Trophoblast cell (in vitro differentiated cells and primary cell): ENCODE measurements around the gene OPCML.

Experiments
- DNase-seq, 2 donors: peaks; one replicate each; pipeline ENCODE4 v3.0.0-alpha.2; 2016
- H2AFZ ChIP-seq: 2 replicates; pipeline ENCODE4 v1.6.1; 2013; ENCODE audit warnings: low read length, moderate library complexity, mild to moderate bottlenecking; ENCODE audit not compliant: insufficient read depth, poor library complexity
- H2AK5ac ChIP-seq: 2 replicates; pipeline ENCODE4 v1.6.1; 2013; ENCODE audit warnings: mild to moderate bottlenecking, low read length
- H2BK120ac ChIP-seq: 2 replicates; pipeline ENCODE4 v1.6.1; 2013; ENCODE audit warnings: low read length, mild to moderate bottlenecking, moderate library complexity; ENCODE audit not compliant: insufficient read depth, poor library complexity
- H2BK12ac ChIP-seq: 2 replicates; pipeline ENCODE4 v1.6.1; 2013; ENCODE audit warnings: mild to moderate bottlenecking, low read length, moderate library complexity
- H2BK5ac ChIP-seq: 2 replicates; pipeline ENCODE4 v1.6.1; 2013; ENCODE audit warnings: low read length, low read depth, moderate library complexity, mild to moderate bottlenecking; ENCODE audit not compliant: poor library complexity
- H3K14ac ChIP-seq: 2 replicates; pipeline ENCODE4 v1.6.1; 2013; ENCODE audit warnings: mild to moderate bottlenecking, low read length
- H3K18ac ChIP-seq: 2 replicates; pipeline ENCODE4 v1.6.1; 2013; ENCODE audit warnings: mild to moderate bottlenecking, low read length
- H3K23ac ChIP-seq: 2 replicates; pipeline ENCODE4 v1.6.1; 2013; ENCODE audit warnings: low read length
- H3K27ac ChIP-seq: 2 replicates; pipeline ENCODE4 v1.5.1; 2013; ENCODE audit warnings: low read depth, mild to moderate bottlenecking, inconsistent platforms, low read length, moderate library complexity
- H3K27me3 ChIP-seq: 2 replicates; pipeline ENCODE4 v1.6.1; 2013; ENCODE audit warnings: inconsistent platforms, mild to moderate bottlenecking, low read length, moderate library complexity; ENCODE audit not compliant: insufficient read depth
- H3K36me3 ChIP-seq, 2 experiments: 1 replicate in 1 of 2; 2 replicates in 1 of 2; pipeline ENCODE4 v1.6.1; 2013; ENCODE audit warnings: low read length in 2 of 2, mild to moderate bottlenecking in 2 of 2, moderate library complexity in 1 of 2; ENCODE audit not compliant: insufficient read depth in 2 of 2, control insufficient read depth in 1 of 2
- H3K4ac ChIP-seq: 2 replicates; pipeline ENCODE4 v1.6.1; 2013; ENCODE audit warnings: low read depth, mild to moderate bottlenecking, low read length, moderate library complexity
- H3K4me1 ChIP-seq, 2 experiments: 1 replicate in 1 of 2; 2 replicates in 1 of 2; pipeline ENCODE4 v1.6.1; 2013; ENCODE audit warnings: low read length in 2 of 2, mild to moderate bottlenecking in 2 of 2, moderate library complexity in 1 of 2; ENCODE audit not compliant: insufficient read depth in 2 of 2, control insufficient read depth in 1 of 2
- H3K4me2 ChIP-seq: 2 replicates; pipeline ENCODE4 v1.6.1; 2013; ENCODE audit warnings: inconsistent platforms, mild to moderate bottlenecking, low read length, moderate library complexity
- H3K4me3 ChIP-seq: 2 replicates; pipeline ENCODE4 v1.5.1; 2013; ENCODE audit warnings: mild to moderate bottlenecking, low read depth, low read length, inconsistent platforms
- H3K79me1 ChIP-seq: one replicate; pipeline ENCODE4 v1.6.1; 2013; ENCODE audit warnings: low read length
- H3K79me2 ChIP-seq: 2 replicates; pipeline ENCODE4 v1.6.1; 2013; ENCODE audit warnings: low read length, mild to moderate bottlenecking; ENCODE audit not compliant: control insufficient read depth, insufficient read depth, poor library complexity
- H3K9ac ChIP-seq: 2 replicates; pipeline ENCODE4 v1.6.1; 2013; ENCODE audit warnings: mild to moderate bottlenecking, low read length
- H3K9me3 ChIP-seq: 2 replicates; pipeline ENCODE4 v1.6.1; 2013; ENCODE audit warnings: low read depth, mild to moderate bottlenecking, control low read depth, inconsistent platforms, low read length; ENCODE audit not compliant: insufficient read depth
- H4K12ac ChIP-seq: 2 replicates; pipeline ENCODE4 v1.6.1; 2013; ENCODE audit warnings: low read depth, mild to moderate bottlenecking, low read length, moderate library complexity
- H4K8ac ChIP-seq: 2 replicates; pipeline ENCODE4 v1.6.1; 2013; ENCODE audit warnings: low read depth, mild to moderate bottlenecking, low read length, moderate library complexity
- H4K91ac ChIP-seq: one replicate; pipeline ENCODE4 v1.6.1; 2013; ENCODE audit warnings: low read depth, mild to moderate bottlenecking, low read length, moderate library complexity
- WGBS: extraction: QIAGEN DNeasy Blood & Tissue Kit; methylation state at CpG from one replicate; pipeline ENCODE4 v1.1.7; 2013; ENCODE audit warnings: missing lambda C conversion rate; ENCODE audit not compliant: insufficient read length, insufficient coverage; ENCODE audit errors: extremely low coverage; 5-methylcytosine and 5-hydroxymethylcytosine counted together

OPCML gene

DNA sequence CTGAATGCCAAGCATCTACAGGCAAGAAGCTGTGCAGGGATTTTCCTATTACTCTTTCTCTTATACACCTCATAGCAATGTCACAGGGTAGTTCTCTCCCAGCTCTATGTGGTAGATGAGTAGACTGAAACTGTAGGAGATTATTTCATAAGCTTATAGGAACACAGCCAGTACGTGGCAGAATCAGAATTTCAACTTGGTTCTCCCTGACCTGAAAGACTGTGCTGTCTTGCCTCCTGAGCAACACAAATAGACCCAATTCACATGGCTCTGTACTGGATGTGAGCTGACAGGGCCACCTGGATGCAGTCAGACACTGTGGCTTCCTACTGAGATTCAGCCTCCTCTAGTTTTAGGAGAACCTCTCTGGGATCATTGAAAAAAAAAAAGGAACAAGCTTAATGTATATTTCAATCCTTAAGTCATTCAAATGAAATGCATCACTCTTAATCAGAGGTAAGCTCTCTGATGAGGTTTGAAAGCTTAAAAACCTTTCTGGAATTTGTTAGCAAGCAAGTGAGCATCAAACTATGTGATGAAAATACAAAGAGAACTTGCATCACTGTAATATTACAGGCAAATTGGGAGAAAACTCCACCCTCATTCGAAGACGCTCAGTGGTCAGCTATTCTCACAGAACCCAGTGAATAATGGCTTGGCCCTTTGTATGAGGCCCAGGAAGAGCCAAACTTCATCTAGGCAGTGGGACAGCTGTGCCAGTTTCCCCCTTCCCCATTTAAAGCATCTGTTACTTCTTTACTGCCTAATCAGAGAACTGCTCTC lies 1122.5 kb downstream of the OPCML start:
- no peak for DNase-seq
- H2AFZ ChIP-seq: no peak overlapping the region
- no peaks in the 10 kb centered on the region for H3K36me3 ChIP-seq
- H4K8ac ChIP-seq: no peak overlapping the region
- no peak overlapping the region for H2AK5ac ChIP-seq
- H2BK12ac ChIP-seq: no peak overlapping the region
- H3K9ac ChIP-seq: no peak overlapping the region
- H3K4ac ChIP-seq: no peak overlapping the region
- H3K9me3 ChIP-seq: no peaks in the 10 kb centered on the region
- H3K14ac ChIP-seq: no peak overlapping the region
- no peak overlapping the region for H3K18ac ChIP-seq
- no peak overlapping the region for H3K23ac ChIP-seq
- no peaks in the 10 kb centered on the region for H3K27me3 ChIP-seq
- H2BK5ac ChIP-seq: no peak overlapping the region
- no peaks in the 10 kb centered on the region for H3K79me1 ChIP-seq
- H3K4me1 ChIP-seq: no peaks in the 10 kb centered on the region
- no peak overlapping the region for H3K4me2 ChIP-seq
- H3K27ac ChIP-seq: no peak overlapping the region
- WGBS: no CpG with 5 or more reads among the region's 3 CpGs
- H4K91ac ChIP-seq: no peak overlapping the region
- H3K4me3 ChIP-seq: no peak overlapping the region
- H2BK120ac ChIP-seq: no peak overlapping the region
- no peaks in the 10 kb centered on the region for H3K79me2 ChIP-seq
- no peak overlapping the region for H4K12ac ChIP-seq

GRCh38 chr11:132408877-132409276 lies 1123.4 kb downstream of the OPCML start:
- Histone ChIP-seq H3K27ac (no peak overlapping the region), H3K4me3 (no peak overlapping the region), H4K12ac (no peak overlapping the region), H3K9ac (no peak overlapping the region), H4K8ac (no peak overlapping the region), H3K18ac (no peak overlapping the region), H4K91ac (no peak overlapping the region), H3K14ac (no peak overlapping the region), H2AK5ac (no peak overlapping the region), H2BK5ac (no peak overlapping the region), H3K23ac (no peak overlapping the region), H3K79me1 (no peaks in the 10 kb centered on the region), H2BK12ac (no peak overlapping the region), H3K79me2 (no peaks in the 10 kb centered on the region), H3K9me3 (no peaks in the 10 kb centered on the region), H3K4me2 (no peak overlapping the region), H3K27me3 (no peaks in the 10 kb centered on the region), H2BK120ac (no peak overlapping the region), H3K36me3 (no peaks in the 10 kb centered on the region), H2AFZ (no peak overlapping the region), H3K4ac (no peak overlapping the region), H3K4me1 (no peaks in the 10 kb centered on the region)
- no CpG with 5 or more reads among the region's 1 CpG for WGBS
- DNase-seq: no peak

DNA sequence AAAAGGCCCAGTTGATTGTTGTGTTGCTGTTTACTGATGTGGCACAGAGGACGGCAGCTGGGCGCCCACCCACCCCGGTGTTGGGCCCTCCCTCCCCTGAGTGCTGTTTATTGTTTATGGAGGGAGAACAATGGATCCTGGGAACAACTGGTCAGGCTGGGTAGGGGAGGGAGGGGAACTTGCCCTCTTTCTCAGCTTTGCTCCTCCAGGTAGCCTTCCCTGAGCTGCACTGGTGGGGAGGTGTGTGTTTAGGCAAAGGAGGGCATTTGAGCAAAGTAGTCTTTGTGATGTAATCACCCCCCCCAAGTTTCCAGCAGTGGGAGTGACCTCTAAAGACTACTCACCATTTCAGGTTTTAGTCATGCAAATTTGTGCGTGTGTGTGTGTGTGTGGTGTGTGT lies 1126.6 kb downstream of the OPCML start:
- Histone ChIP-seq H3K4me2 (no peak overlapping the region), H3K9ac (no peak overlapping the region), H3K4me3 (no peak overlapping the region), H3K79me2 (no peaks in the 10 kb centered on the region), H3K23ac (no peak overlapping the region), H2AK5ac (no peak overlapping the region), H2BK12ac (no peak overlapping the region), H2BK120ac (no peak overlapping the region), H3K4ac (no peak overlapping the region), H3K79me1 (no peaks in the 10 kb centered on the region), H2BK5ac (no peak overlapping the region), H3K27me3 (no peaks in the 10 kb centered on the region), H3K36me3 (no peaks in the 10 kb centered on the region), H3K18ac (no peak overlapping the region), H4K8ac (no peak overlapping the region), H3K14ac (no peak overlapping the region), H4K12ac (no peak overlapping the region), H3K9me3 (no peaks in the 10 kb centered on the region), H3K4me1 (no peaks in the 10 kb centered on the region), H3K27ac (no peak overlapping the region), H2AFZ (no peak overlapping the region), H4K91ac (no peak overlapping the region)
- no peak for DNase-seq
- WGBS: no CpG with 5 or more reads among the region's 4 CpGs

DNA sequence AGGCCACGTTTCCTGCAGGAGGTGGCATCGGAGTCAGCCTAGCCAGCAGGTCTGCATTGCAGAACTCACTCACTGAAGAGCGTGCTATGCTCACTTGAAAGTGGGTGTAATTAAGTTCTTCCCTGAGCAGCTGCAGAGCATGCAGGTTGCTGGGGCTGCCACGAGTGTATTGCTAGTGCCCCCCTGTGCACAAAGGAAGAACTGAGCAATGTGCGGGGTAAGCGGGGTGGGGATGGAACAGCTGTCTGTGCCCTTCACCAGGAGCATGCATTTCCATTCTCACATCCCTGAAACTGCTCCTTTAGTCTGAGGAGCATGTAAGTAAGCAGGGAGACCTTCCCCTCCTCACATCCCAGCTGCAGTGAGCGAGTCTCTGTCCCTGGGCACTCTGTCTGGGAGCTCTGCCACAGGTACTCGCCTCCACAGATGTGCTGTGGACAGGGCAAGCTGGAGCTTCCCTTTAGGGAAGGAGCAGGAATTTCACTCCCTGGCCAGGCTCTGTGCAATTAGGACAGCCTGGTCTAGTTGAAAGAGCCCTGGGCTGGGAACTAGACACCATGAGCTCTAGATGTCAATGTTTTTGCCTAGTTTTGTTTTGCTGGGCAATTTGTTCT lies 1130.1 kb downstream of the OPCML start:
- H3K4ac ChIP-seq: no peak overlapping the region

More for the DNA sequence above, 1130.1 kb downstream of the OPCML start:
- no peak overlapping the region for H2BK5ac ChIP-seq
- no CpG with 5 or more reads among the region's 8 CpGs for WGBS
- no peak overlapping the region for H4K12ac ChIP-seq
- H3K36me3 ChIP-seq: no peaks in the 10 kb centered on the region
- DNase-seq: no peak
- no peaks in the 10 kb centered on the region for H3K9me3 ChIP-seq
- no peak overlapping the region for H3K9ac ChIP-seq
- H3K79me1 ChIP-seq: no peaks in the 10 kb centered on the region
- H4K91ac ChIP-seq: no peak overlapping the region
- no peaks in the 10 kb centered on the region for H3K27me3 ChIP-seq
- no peaks in the 10 kb centered on the region for H3K4me1 ChIP-seq
- no peak overlapping the region for H2AK5ac ChIP-seq
- H2AFZ ChIP-seq: no peak overlapping the region
- no peak overlapping the region for H3K4me3 ChIP-seq
- H3K4me2 ChIP-seq: no peak overlapping the region
- no peak overlapping the region for H3K23ac ChIP-seq
- H2BK12ac ChIP-seq: no peak overlapping the region
- no peak overlapping the region for H3K27ac ChIP-seq
- no peaks in the 10 kb centered on the region for H3K79me2 ChIP-seq
- H2BK120ac ChIP-seq: no peak overlapping the region
- H3K18ac ChIP-seq: no peak overlapping the region
- H4K8ac ChIP-seq: no peak overlapping the region
- H3K14ac ChIP-seq: no peak overlapping the region
